ENCODE data around the gene DCLK1. TPM values are rescaled to one million over a fixed set of nuclear protein-coding genes. Genes with fewer than 3 reads are reported as not detected.

Gene DCLK1
- total RNA-seq, 1 donor from 2014 or later = 3.9 TPM

DNA sequence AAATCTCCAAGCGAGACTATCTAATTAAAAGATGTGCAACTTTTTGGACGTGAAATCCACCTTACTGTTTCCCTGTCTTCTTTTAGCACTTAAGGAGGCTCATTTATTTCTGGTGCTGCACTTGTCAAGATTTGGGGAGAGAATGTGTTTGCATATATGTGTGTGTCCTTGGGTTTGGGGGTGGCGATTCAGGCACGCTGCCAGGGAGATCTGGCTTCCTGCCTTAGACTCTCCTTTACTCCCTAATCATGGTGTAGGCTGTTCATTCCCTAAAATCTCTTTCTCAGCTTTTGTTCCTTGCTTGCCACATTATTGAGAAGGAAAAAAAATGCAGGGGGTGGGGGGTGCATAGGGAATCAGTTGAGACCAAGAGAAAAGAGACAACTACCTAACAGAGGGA lies 271.2 kb downstream of the DCLK1 start:
- Mint-ChIP-seq H3K27me3 (peaks cover 63% of the 10 kb centered on the region), H3K27ac (no peak overlapping the region), H3K4me3 (ENCODE audit: low read depth) (no peak overlapping the region), H3K36me3 (ENCODE audit: insufficient read depth) (no peaks in the 10 kb centered on the region), H3K9me3 (ENCODE audit: low read depth) (no peaks in the 10 kb centered on the region), H3K4me1 (ENCODE audit: low read depth) (no peaks in the 10 kb centered on the region)
- no peak for DNase-seq (ENCODE audit: low spot score, unreplicated experiment)
- TF ChIP-seq, protein P1, sequence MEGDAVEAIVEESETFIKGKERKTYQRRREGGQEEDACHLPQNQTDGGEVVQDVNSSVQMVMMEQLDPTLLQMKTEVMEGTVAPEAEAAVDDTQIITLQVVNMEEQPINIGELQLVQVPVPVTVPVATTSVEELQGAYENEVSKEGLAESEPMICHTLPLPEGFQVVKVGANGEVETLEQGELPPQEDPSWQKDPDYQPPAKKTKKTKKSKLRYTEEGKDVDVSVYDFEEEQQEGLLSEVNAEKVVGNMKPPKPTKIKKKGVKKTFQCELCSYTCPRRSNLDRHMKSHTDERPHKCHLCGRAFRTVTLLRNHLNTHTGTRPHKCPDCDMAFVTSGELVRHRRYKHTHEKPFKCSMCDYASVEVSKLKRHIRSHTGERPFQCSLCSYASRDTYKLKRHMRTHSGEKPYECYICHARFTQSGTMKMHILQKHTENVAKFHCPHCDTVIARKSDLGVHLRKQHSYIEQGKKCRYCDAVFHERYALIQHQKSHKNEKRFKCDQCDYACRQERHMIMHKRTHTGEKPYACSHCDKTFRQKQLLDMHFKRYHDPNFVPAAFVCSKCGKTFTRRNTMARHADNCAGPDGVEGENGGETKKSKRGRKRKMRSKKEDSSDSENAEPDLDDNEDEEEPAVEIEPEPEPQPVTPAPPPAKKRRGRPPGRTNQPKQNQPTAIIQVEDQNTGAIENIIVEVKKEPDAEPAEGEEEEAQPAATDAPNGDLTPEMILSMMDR (IDR thresholded peaks at IDR 0.05; ENCODE audit: unreplicated experiment) = no peak

DNA sequence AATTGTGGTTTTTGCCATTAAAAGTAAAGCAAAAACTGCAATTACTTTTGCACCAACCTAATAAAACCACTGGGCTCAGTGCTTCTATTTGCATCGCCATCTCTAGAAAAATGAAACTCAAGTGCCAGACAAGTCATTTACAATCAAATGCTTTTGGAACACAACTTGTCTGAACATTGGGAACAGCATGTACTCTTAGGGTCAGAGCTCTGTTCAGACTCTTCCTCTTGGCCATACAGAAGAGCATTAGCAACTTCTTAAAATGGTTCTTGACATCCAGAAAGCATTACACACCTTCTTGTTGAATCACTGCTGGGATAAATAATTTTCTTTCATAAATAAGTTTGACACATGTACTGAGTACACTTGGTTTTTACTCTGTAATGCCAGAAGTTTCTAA lies 272.5 kb downstream of the DCLK1 start:
- Mint-ChIP-seq H3K9me3 (ENCODE audit: low read depth) (no peaks in the 10 kb centered on the region), H3K27me3 (peaks cover 75% of the 10 kb centered on the region), H3K4me1 (ENCODE audit: low read depth) (no peaks in the 10 kb centered on the region), H3K4me3 (ENCODE audit: low read depth) (no peak overlapping the region), H3K27ac (no peak overlapping the region), H3K36me3 (ENCODE audit: insufficient read depth) (no peaks in the 10 kb centered on the region)
- TF ChIP-seq, protein P1 (IDR thresholded peaks at IDR 0.05; ENCODE audit: unreplicated experiment) = no peak
- DNase-seq (ENCODE audit: low spot score, unreplicated experiment) = no peak

DNA sequence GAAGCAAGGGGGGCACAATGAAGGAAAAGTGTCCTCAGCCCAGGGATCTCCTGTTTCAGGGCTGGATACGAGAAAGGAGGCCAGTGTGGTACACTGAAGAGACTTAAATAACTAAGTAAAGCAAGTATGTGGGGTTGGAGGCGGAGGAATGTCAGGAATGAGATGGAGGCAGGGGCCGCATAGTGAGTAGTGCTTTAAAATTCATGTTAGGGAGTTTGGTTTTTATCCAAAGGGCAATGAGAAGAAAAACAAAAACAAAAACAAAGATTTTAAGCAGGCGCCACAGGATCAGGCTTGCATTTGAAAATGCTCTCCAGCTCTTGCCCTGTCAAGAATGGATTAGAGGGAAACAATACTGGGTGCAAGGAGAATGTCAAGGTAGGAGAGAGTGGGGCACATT lies 273.4 kb downstream of the DCLK1 start:
- TF ChIP-seq, protein P1 (IDR thresholded peaks at IDR 0.05; ENCODE audit: unreplicated experiment) = no peak
- Mint-ChIP-seq H3K36me3 (ENCODE audit: insufficient read depth) (no peaks in the 10 kb centered on the region), H3K9me3 (ENCODE audit: low read depth) (no peaks in the 10 kb centered on the region), H3K27ac (no peak overlapping the region), H3K27me3 (peaks cover 74% of the 10 kb centered on the region), H3K4me1 (ENCODE audit: low read depth) (no peaks in the 10 kb centered on the region), H3K4me3 (ENCODE audit: low read depth) (no peak overlapping the region)
- no peak for DNase-seq (ENCODE audit: low spot score, unreplicated experiment)

DNA sequence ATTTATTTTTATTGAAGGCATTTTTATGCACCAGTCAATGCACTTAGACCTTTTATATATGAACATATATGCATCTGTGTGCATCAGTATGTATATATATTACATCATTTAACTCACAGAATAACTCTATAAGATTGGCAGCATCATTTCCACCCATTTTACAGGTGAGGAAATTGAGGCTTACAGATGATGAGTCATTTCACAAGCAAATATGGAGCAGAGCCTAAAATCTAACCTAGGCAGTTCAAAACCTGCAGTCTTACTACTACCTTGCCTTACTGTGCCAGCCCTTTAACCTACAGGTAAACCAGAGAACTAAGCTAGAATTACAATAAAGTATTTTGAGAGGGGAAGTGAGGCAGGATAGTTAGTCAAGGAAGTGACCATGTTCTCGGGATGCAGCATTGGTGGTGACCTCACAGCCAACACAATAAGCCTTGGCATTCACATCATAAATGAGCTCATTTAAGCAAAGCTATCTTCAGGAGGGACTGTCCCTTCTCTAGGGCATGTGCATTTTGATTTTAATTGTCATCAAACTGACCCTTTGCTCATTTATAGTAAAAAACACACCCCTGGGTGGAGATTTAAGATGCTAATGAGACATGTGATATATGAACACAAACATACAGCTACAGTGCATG lies 274.3 kb downstream of the DCLK1 start:
- Mint-ChIP-seq H3K27ac (no peak overlapping the region), H3K9me3 (ENCODE audit: low read depth) (no peaks in the 10 kb centered on the region), H3K4me3 (ENCODE audit: low read depth) (no peak overlapping the region), H3K36me3 (ENCODE audit: insufficient read depth) (no peaks in the 10 kb centered on the region), H3K27me3 (peaks cover 67% of the 10 kb centered on the region), H3K4me1 (ENCODE audit: low read depth) (no peaks in the 10 kb centered on the region)
- TF ChIP-seq, protein P1 (IDR thresholded peaks at IDR 0.05; ENCODE audit: unreplicated experiment) = no peak
- DNase-seq (ENCODE audit: low spot score, unreplicated experiment) = no peak

DNA sequence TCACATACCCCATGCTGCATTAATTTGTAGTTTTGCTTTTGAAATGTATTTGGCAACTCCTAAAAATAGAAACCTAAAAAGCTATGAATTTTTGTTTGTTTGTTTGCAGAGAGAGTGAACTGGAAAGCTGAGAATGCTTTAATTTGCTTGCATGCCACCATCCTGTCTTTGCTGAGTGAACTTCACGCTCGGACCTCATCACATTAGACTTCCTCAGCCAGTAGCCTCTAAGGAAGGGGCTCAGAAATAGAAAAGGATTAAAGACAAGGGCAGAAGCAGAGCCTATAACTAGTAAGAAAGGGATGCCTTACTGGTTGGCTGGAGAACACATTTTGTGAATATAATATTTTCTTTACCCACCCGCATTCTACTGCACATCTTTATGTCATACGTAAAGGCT lies 275.1 kb downstream of the DCLK1 start:
- no peaks in the 10 kb centered on the region for H3K4me1 Mint-ChIP-seq (ENCODE audit: low read depth)
- H3K9me3 Mint-ChIP-seq (ENCODE audit: low read depth) = no peaks in the 10 kb centered on the region
- H3K36me3 Mint-ChIP-seq (ENCODE audit: insufficient read depth) = no peaks in the 10 kb centered on the region
- DNase-seq (ENCODE audit: low spot score, unreplicated experiment) = no peak
- H3K4me3 Mint-ChIP-seq (ENCODE audit: low read depth) = no peak overlapping the region
- TF ChIP-seq, protein P1 (IDR thresholded peaks at IDR 0.05; ENCODE audit: unreplicated experiment) = no peak
- no peak overlapping the region for H3K27ac Mint-ChIP-seq
- H3K27me3 Mint-ChIP-seq = peaks cover 67% of the 10 kb centered on the region
